Activated naive CD8-positive, alpha-beta T cell treated with anti-CD3 and anti-CD28 coated beads for 36 hours (primary cell): ENCODE results near the gene CMC1. TPM values are rescaled to one million over a fixed set of nuclear protein-coding genes. Genes with fewer than 3 reads are reported as not detected.

ENCODE experiments used
- DNase-seq: peaks from one replicate; pipeline ENCODE4 v3.0.0; 2021
- H3K27ac Mint-ChIP-seq: one replicate; pipeline ENCODE4 v1.8.0; 2022; ENCODE audit warnings: mild to moderate bottlenecking, moderate library complexity, mixed read lengths
- H3K27me3 Mint-ChIP-seq: one replicate; pipeline ENCODE4 v1.8.0; 2022; ENCODE audit warnings: mild to moderate bottlenecking, mixed read lengths
- H3K36me3 Mint-ChIP-seq: one replicate; pipeline ENCODE4 v1.8.0; 2021; ENCODE audit warnings: mild to moderate bottlenecking, mixed read lengths
- H3K4me1 Mint-ChIP-seq: one replicate; pipeline ENCODE4 v1.8.0; 2021; ENCODE audit warnings: mixed read lengths
- H3K4me3 Mint-ChIP-seq: one replicate; pipeline ENCODE4 v1.8.0; 2022; ENCODE audit warnings: mild to moderate bottlenecking, moderate library complexity, mixed read lengths
- H3K9me3 Mint-ChIP-seq: one replicate; pipeline ENCODE4 v1.8.0; 2022; ENCODE audit warnings: mixed read lengths
- total RNA-seq, 2 experiments: library from RNA; stranded (reverse); gene quantifications; one replicate each; pipeline ENCODE4 v1.2.3, GENCODE V29; 2021

Gene CMC1
- total RNA-seq, 2 experiments from 2014 or later, result 23.2 to 23.7 TPM

GRCh38 chr3:28301688-28302087 is 60.3 kb downstream of the CMC1 start:
- DNase-seq, result no peak
- Mint-ChIP-seq H3K36me3 (peaks cover 18% of the 10 kb centered on the region), H3K9me3 (no peaks in the 10 kb centered on the region), H3K27me3 (no peaks in the 10 kb centered on the region), H3K27ac (no peak overlapping the region), H3K4me3 (no peak overlapping the region), H3K4me1 (peaks cover 2% of the 10 kb centered on the region)

GRCh38 chr3:28308196-28308595 is 66.8 kb downstream of the CMC1 start:
- peaks cover 17% of the 10 kb centered on the region for H3K36me3 Mint-ChIP-seq
- H3K27me3 Mint-ChIP-seq, result no peaks in the 10 kb centered on the region
- H3K4me3 Mint-ChIP-seq, result no peak overlapping the region
- no peaks in the 10 kb centered on the region for H3K4me1 Mint-ChIP-seq
- H3K9me3 Mint-ChIP-seq, result no peaks in the 10 kb centered on the region
- no peak overlapping the region for H3K27ac Mint-ChIP-seq
- no peak for DNase-seq

GRCh38 chr3:28315711-28316110 is 74.3 kb downstream of the CMC1 start:
- Mint-ChIP-seq H3K9me3 (no peaks in the 10 kb centered on the region), H3K4me1 (peaks cover 2% of the 10 kb centered on the region), H3K27ac (no peak overlapping the region), H3K36me3 (peaks cover 5% of the 10 kb centered on the region), H3K4me3 (no peak overlapping the region), H3K27me3 (no peaks in the 10 kb centered on the region)
- no peak for DNase-seq

GRCh38 chr3:28316226-28316625 is 74.8 kb downstream of the CMC1 start:
- Mint-ChIP-seq H3K27me3 (no peaks in the 10 kb centered on the region), H3K4me1 (peaks cover 7% of the 10 kb centered on the region), H3K9me3 (no peaks in the 10 kb centered on the region), H3K27ac (no peak overlapping the region), H3K36me3 (peaks cover 8% of the 10 kb centered on the region), H3K4me3 (no peak overlapping the region)
- DNase-seq, result no peak

GRCh38 chr3:28317438-28318022 is 76.1 kb downstream of the CMC1 start:
- Mint-ChIP-seq H3K27me3 (no peaks in the 10 kb centered on the region), H3K9me3 (no peaks in the 10 kb centered on the region), H3K4me1 (peaks cover 11% of the 10 kb centered on the region), H3K36me3 (peaks cover 12% of the 10 kb centered on the region), H3K27ac (no peak overlapping the region), H3K4me3 (no peak overlapping the region)
- peak; percentile 5 for DNase-seq

GRCh38 chr3:28320981-28321380 is 79.6 kb downstream of the CMC1 start:
- Mint-ChIP-seq H3K36me3 (peaks cover 22% of the 10 kb centered on the region), H3K9me3 (no peaks in the 10 kb centered on the region), H3K27ac (peak overlapping the region; percentile 50), H3K4me3 (no peak overlapping the region), H3K27me3 (no peaks in the 10 kb centered on the region), H3K4me1 (peaks cover 15% of the 10 kb centered on the region)
- no peak for DNase-seq

GRCh38 chr3:28322464-28322863 is 81.0 kb downstream of the CMC1 start:
- no peak overlapping the region for H3K27ac Mint-ChIP-seq
- H3K36me3 Mint-ChIP-seq, result peaks cover 22% of the 10 kb centered on the region
- DNase-seq, result no peak
- H3K9me3 Mint-ChIP-seq, result no peaks in the 10 kb centered on the region
- H3K27me3 Mint-ChIP-seq, result no peaks in the 10 kb centered on the region
- peaks cover 25% of the 10 kb centered on the region for H3K4me1 Mint-ChIP-seq
- H3K4me3 Mint-ChIP-seq, result no peak overlapping the region

GRCh38 chr3:28326458-28326926 is 85.1 kb downstream of the CMC1 start:
- no peak overlapping the region for H3K4me3 Mint-ChIP-seq

GRCh38 chr3:28328188-28329151 is 87.1 kb downstream of the CMC1 start:
- H3K27ac Mint-ChIP-seq, result no peak overlapping the region
- peaks cover 15% of the 10 kb centered on the region for H3K4me1 Mint-ChIP-seq
- H3K4me3 Mint-ChIP-seq, result no peak overlapping the region
- H3K9me3 Mint-ChIP-seq, result no peaks in the 10 kb centered on the region
- no peaks in the 10 kb centered on the region for H3K27me3 Mint-ChIP-seq
- peaks cover 9% of the 10 kb centered on the region for H3K36me3 Mint-ChIP-seq
- no peak for DNase-seq

More at GRCh38 chr3:28326458-28326926, 85.1 kb downstream of the CMC1 start:
- H3K27me3 Mint-ChIP-seq, result no peaks in the 10 kb centered on the region
- peak; percentile 19 for DNase-seq
- no peaks in the 10 kb centered on the region for H3K9me3 Mint-ChIP-seq
- peak overlapping the region; percentile 81 for H3K27ac Mint-ChIP-seq
- H3K4me1 Mint-ChIP-seq, result peaks cover 16% of the 10 kb centered on the region
- H3K36me3 Mint-ChIP-seq, result peaks cover 14% of the 10 kb centered on the region

GRCh38 chr3:28334552-28334951 is 93.1 kb downstream of the CMC1 start:
- Mint-ChIP-seq H3K27me3 (no peaks in the 10 kb centered on the region), H3K27ac (no peak overlapping the region), H3K9me3 (no peaks in the 10 kb centered on the region), H3K36me3 (peaks cover 3% of the 10 kb centered on the region), H3K4me1 (peaks cover 7% of the 10 kb centered on the region), H3K4me3 (no peak overlapping the region)
- DNase-seq, result no peak

GRCh38 chr3:28335246-28335645 is 93.8 kb downstream of the CMC1 start:
- Mint-ChIP-seq H3K4me1 (peaks cover 7% of the 10 kb centered on the region), H3K36me3 (peaks cover 3% of the 10 kb centered on the region)

GRCh38 chr3:28337230-28337629 is 95.8 kb downstream of the CMC1 start:
- H3K36me3 Mint-ChIP-seq, result peaks cover 3% of the 10 kb centered on the region
- H3K4me1 Mint-ChIP-seq, result peaks cover 14% of the 10 kb centered on the region
- no peak overlapping the region for H3K4me3 Mint-ChIP-seq
- no peaks in the 10 kb centered on the region for H3K27me3 Mint-ChIP-seq
- H3K9me3 Mint-ChIP-seq, result no peaks in the 10 kb centered on the region
- H3K27ac Mint-ChIP-seq, result no peak overlapping the region
- no peak for DNase-seq

More at GRCh38 chr3:28335246-28335645, 93.8 kb downstream of the CMC1 start:
- no peaks in the 10 kb centered on the region for H3K9me3 Mint-ChIP-seq
- DNase-seq, result no peak
- no peaks in the 10 kb centered on the region for H3K27me3 Mint-ChIP-seq
- no peak overlapping the region for H3K4me3 Mint-ChIP-seq
- H3K27ac Mint-ChIP-seq, result no peak overlapping the region

- peaks cover 14% of the 10 kb centered on the region for H3K36me3 Mint-ChIP-seq
- DNase-seq, result no peak
- no peaks in the 10 kb centered on the region for H3K9me3 Mint-ChIP-seq
- no peaks in the 10 kb centered on the region for H3K27me3 Mint-ChIP-seq
- H3K4me3 Mint-ChIP-seq, result no peak overlapping the region
- H3K27ac Mint-ChIP-seq, result no peak overlapping the region
- H3K4me1 Mint-ChIP-seq, result peaks cover 47% of the 10 kb centered on the region
Observed at GRCh38 chr3:28343144-28343543, 101.7 kb downstream of the CMC1 start.

- no peak overlapping the region for H3K4me3 Mint-ChIP-seq
Observed at GRCh38 chr3:28345690-28346089, 104.3 kb downstream of the CMC1 start.

More at GRCh38 chr3:28345690-28346089, 104.3 kb downstream of the CMC1 start:
- Mint-ChIP-seq H3K4me1 (peaks cover 53% of the 10 kb centered on the region), H3K9me3 (no peaks in the 10 kb centered on the region), H3K27me3 (no peaks in the 10 kb centered on the region), H3K27ac (no peak overlapping the region), H3K36me3 (peaks cover 22% of the 10 kb centered on the region)
- DNase-seq, result no peak
